ENCODE data around the gene IMMP2L.

DNA sequence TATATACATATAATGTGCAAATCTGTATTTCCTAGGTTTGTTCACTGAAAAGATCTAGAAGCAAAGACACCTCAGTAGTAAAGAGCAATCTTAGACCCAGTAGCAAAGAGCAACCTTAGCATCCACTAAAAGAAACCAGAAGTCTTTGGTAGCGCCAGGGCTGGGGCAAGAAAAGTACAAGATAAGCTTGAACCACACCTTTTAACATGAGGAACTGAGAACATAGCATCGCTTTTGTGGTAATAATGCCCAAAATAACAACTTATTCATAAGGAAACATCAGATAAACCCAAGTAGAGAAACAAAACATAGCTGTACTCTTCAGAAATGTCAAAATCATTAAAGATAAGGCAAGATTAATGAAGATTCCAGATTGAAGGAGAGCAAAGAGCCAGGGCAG is 173.4 kb downstream of the IMMP2L start:
- TF ChIP-seq, protein P1, sequence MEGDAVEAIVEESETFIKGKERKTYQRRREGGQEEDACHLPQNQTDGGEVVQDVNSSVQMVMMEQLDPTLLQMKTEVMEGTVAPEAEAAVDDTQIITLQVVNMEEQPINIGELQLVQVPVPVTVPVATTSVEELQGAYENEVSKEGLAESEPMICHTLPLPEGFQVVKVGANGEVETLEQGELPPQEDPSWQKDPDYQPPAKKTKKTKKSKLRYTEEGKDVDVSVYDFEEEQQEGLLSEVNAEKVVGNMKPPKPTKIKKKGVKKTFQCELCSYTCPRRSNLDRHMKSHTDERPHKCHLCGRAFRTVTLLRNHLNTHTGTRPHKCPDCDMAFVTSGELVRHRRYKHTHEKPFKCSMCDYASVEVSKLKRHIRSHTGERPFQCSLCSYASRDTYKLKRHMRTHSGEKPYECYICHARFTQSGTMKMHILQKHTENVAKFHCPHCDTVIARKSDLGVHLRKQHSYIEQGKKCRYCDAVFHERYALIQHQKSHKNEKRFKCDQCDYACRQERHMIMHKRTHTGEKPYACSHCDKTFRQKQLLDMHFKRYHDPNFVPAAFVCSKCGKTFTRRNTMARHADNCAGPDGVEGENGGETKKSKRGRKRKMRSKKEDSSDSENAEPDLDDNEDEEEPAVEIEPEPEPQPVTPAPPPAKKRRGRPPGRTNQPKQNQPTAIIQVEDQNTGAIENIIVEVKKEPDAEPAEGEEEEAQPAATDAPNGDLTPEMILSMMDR (conservative IDR thresholded peaks at IDR 0.05; ENCODE audit: low read depth, low read length) = no peak
- TF ChIP-seq POLR2A (IDR thresholded peaks at IDR 0.05; ENCODE audit: low read depth, low read length) = no peak
- TF ChIP-seq CEBPB (IDR thresholded peaks at IDR 0.05; ENCODE audit: low read depth, low read length) = no peak
- no peak for TF ChIP-seq RFX5 (IDR thresholded peaks at IDR 0.05; ENCODE audit: low read depth, low read length)
- TF ChIP-seq CHD1 (IDR thresholded peaks at IDR 0.05; ENCODE audit: low read depth, low read length) = no peak
- TF ChIP-seq RCOR1 (IDR thresholded peaks at IDR 0.05; ENCODE audit: insufficient replicate concordance, low read length) = no peak
- TF ChIP-seq, protein P2, sequence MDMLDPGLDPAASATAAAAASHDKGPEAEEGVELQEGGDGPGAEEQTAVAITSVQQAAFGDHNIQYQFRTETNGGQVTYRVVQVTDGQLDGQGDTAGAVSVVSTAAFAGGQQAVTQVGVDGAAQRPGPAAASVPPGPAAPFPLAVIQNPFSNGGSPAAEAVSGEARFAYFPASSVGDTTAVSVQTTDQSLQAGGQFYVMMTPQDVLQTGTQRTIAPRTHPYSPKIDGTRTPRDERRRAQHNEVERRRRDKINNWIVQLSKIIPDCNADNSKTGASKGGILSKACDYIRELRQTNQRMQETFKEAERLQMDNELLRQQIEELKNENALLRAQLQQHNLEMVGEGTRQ (IDR thresholded peaks at IDR 0.05; ENCODE audit: low read depth, low read length) = no peak
- no peak for TF ChIP-seq MAZ (IDR thresholded peaks at IDR 0.05; ENCODE audit: borderline replicate concordance, low read depth, low read length)
- no peak for TF ChIP-seq MXI1 (IDR thresholded peaks at IDR 0.05; ENCODE audit: borderline replicate concordance, low read depth, low read length)
- no peak for TF ChIP-seq RAD21 (IDR thresholded peaks at IDR 0.05; ENCODE audit: low read length)
- TF ChIP-seq SMC3 (IDR thresholded peaks at IDR 0.05; ENCODE audit: low read depth, low read length) = no peak
- TF ChIP-seq MAFK (IDR thresholded peaks at IDR 0.05; ENCODE audit: low read depth, low read length) = no peak
